HepG2 (cell line): ENCODE measurements around the gene CCDC33. TPM values are rescaled to one million over a fixed set of nuclear protein-coding genes. Genes with fewer than 3 reads are reported as not detected.
A peak's percentile ranks its signal among the peaks of the same experiment; 100 is the strongest.

Source experiments
- ASH2L ChIP-seq: fragments of 300-600, 200-600 bp; sonication (generic); IDR thresholded peaks from 2 replicates; pipeline ENCODE4 v1.7.0; 2017; ENCODE audit warnings: low read depth, mild to moderate bottlenecking, moderate library complexity, mixed read lengths, low read length; ENCODE audit not compliant: insufficient read length
- MEF2D ChIP-seq: sonication (generic); formaldehyde crosslinking; IDR thresholded peaks from 2 replicates; pipeline ENCODE4 v1.5.1; 2020; ENCODE audit warnings: mild to moderate bottlenecking, missing genetic modification reagents
- POLR2AphosphoS5 ChIP-seq: IDR thresholded peaks from 2 replicates; pipeline ENCODE4 v1.6.1; 2012; ENCODE audit warnings: low read depth, low read length
- TBX2 ChIP-seq: sonication (generic); formaldehyde crosslinking; IDR thresholded peaks from 2 replicates; pipeline ENCODE4 v1.5.0; 2020; ENCODE audit warnings: missing genetic modification reagents, mild to moderate bottlenecking, borderline replicate concordance
- XBP1 ChIP-seq: sonication (generic); formaldehyde crosslinking; IDR thresholded peaks from 2 replicates; pipeline ENCODE4 v1.5.0; 2020; ENCODE audit warnings: missing genetic modification reagents
- YEATS4 ChIP-seq: sonication (generic); formaldehyde crosslinking; IDR thresholded peaks from 2 replicates; pipeline ENCODE4 v1.4.0; 2020; ENCODE audit warnings: missing genetic modification reagents, borderline replicate concordance
- ZC3H13 ChIP-seq: sonication (generic); formaldehyde crosslinking; IDR thresholded peaks from 2 replicates; pipeline ENCODE4 v1.8.1; 2023; ENCODE audit warnings: mild to moderate bottlenecking, missing genetic modification reagents, moderate library complexity
- ZFP37 ChIP-seq: sonication (generic); formaldehyde crosslinking; IDR thresholded peaks from 2 replicates; pipeline ENCODE4 v1.4.0; 2020; ENCODE audit warnings: missing genetic modification reagents, borderline replicate concordance
- ZNF10 ChIP-seq: sonication (generic); formaldehyde crosslinking; IDR thresholded peaks from 2 replicates; pipeline ENCODE4 v1.4.0; 2020; ENCODE audit warnings: mild to moderate bottlenecking, low read depth, missing genetic modification reagents, borderline replicate concordance
- ZNF205 ChIP-seq: IDR thresholded peaks from 2 replicates; pipeline ENCODE4 v1.6.1; 2018; ENCODE audit warnings: missing biosample characterization, missing genetic modification reagents
- ZNF3 ChIP-seq: IDR thresholded peaks from 2 replicates; pipeline ENCODE4 v1.7.0; 2017; ENCODE audit warnings: inconsistent platforms
- ZNF549 ChIP-seq: sonication (generic); formaldehyde crosslinking; IDR thresholded peaks from 2 replicates; pipeline ENCODE4 v1.5.0; 2020; ENCODE audit warnings: missing genetic modification reagents
- ZNF746 ChIP-seq: sonication (generic); formaldehyde crosslinking; IDR thresholded peaks from 2 replicates; pipeline ENCODE4 v1.8.0; 2022; ENCODE audit warnings: mild to moderate bottlenecking, missing genetic modification reagents
- polyA plus RNA-seq, 8 experiments: library from polyadenylated mRNA; depleted of rRNA in 3 of 8; stranded (reverse) in 7 of 8; unstranded in 1 of 8; fragments of >200 nt; fragmentation: Illumina TruSeq in 4 of 8; extraction: Trizol in 4 of 8; gene quantifications; 2 replicates each; pipeline versions ENCODE4 v1.2.1 to v1.2.3, GENCODE V29; 2011 to 2016; ENCODE audit warnings: low read depth in 4 of 8, missing spikeins in 1 of 8, mixed read lengths in 1 of 8; ENCODE audit not compliant: insufficient read depth in 1 of 8
- total RNA-seq, 5 experiments: library from RNA; depleted of rRNA; stranded (reverse); fragments of >200 nt; fragmentation: Illumina TruSeq; extraction: Trizol; gene quantifications; 2 replicates each; pipeline ENCODE4 v1.2.3, GENCODE V29; 2016; ENCODE audit warnings: low read depth in 1 of 5
- TF ChIP-seq, protein P1 (sequence below): sonication (generic); formaldehyde crosslinking; IDR thresholded peaks from 2 replicates; pipeline ENCODE4 v1.9.0; 2021; ENCODE audit warnings: mild to moderate bottlenecking, missing genetic modification reagents
- TF ChIP-seq, protein P2 (sequence below): sonication (generic); formaldehyde crosslinking; IDR thresholded peaks from 2 replicates; pipeline ENCODE4 v1.4.0; 2020; ENCODE audit warnings: missing genetic modification reagents
- TF ChIP-seq, protein P3 (sequence below), 2 experiments: fragments of 450-650 bp in 1 of 2; sonication (generic) in 1 of 2; formaldehyde crosslinking; IDR thresholded peaks; 2 replicates each; pipeline versions ENCODE4 v1.5.0 to v1.8.0; 2020 to 2022; ENCODE audit warnings: mild to moderate bottlenecking in 1 of 2, missing genetic modification reagents in 1 of 2
- TF ChIP-seq, protein P4 (sequence below): sonication (generic); formaldehyde crosslinking; IDR thresholded peaks from 2 replicates; pipeline ENCODE4 v1.5.1; 2020; ENCODE audit warnings: missing genetic modification reagents, mild to moderate bottlenecking, borderline replicate concordance

CCDC33 gene
- total and polyA plus RNA-seq, 2 of the 13 experiments (the other 11 are each of a cell fraction or from before 2014, with no cell fraction given), result 0.30 TPM; not detected in 1

DNA sequence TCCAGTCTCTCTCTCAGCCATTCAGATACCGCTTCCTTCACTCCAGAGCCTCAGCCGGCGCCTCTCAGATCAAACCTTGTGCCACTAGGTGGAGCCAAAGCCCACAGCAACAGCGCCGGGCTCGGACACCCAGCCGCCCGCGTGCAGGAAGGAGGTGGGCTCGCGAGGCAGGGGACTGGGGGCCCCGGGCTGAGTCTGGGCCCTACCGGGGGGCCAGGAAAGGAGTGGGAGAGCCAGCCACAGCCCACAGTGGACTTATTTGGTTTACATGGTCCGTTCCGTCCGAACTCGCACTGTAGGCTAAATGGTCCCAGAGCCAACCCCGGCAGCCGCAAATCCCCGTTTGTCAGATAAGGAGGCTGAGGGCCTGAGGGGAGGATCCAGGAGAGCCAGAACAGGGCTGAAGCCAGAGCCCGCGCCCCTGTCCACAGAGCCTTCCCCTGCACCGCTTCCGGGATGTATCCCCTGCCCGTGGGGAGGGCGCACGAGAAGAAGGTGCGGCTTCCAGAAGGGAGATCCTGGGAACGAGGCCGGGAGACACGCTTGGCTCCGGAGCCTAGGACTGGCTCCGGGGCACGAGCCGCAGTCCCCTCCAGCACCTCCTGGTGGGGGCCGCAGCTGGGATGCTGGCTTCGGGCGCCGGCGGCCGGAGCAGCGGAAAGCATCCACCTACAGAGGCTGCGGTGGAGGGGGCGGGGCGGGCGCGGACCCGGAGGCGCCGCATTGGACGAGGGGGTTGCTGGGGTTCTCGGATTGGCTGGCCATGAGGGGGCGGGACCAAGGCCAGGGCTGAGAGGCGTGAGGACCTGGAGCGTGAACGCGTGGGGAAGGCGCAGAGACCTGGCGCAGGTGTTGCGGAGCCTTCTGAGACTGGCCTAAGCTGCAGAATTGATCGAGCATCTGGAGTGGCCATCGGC, 137.9 kb downstream of the CCDC33 start (continued):
- TF ChIP-seq ZNF10 (CRISPR knock-in tag) (no peak), ZFP37 (CRISPR knock-in tag) (no peak), POLR2AphosphoS5 (0 out of 2 replicates have a peak, but pooled peaks have one; percentile 27), ASH2L (no peak), MEF2D (CRISPR knock-in tag) (no peak), YEATS4 (no peak), ZNF205 (CRISPR knock-in tag) (no peak; the same call in 1 of the 2 replicates), ZNF746 (CRISPR knock-in tag) (peak; percentile 48; the same call in 1 of the 2 replicates), ZNF3 (CRISPR knock-in tag) (no peak), TBX2 (CRISPR knock-in tag) (peak; percentile 22), XBP1 (no peak), ZC3H13 (CRISPR knock-in tag) (peak; percentile 39), ZNF549 (CRISPR knock-in tag) (no peak)
- TF ChIP-seq, protein P1, sequence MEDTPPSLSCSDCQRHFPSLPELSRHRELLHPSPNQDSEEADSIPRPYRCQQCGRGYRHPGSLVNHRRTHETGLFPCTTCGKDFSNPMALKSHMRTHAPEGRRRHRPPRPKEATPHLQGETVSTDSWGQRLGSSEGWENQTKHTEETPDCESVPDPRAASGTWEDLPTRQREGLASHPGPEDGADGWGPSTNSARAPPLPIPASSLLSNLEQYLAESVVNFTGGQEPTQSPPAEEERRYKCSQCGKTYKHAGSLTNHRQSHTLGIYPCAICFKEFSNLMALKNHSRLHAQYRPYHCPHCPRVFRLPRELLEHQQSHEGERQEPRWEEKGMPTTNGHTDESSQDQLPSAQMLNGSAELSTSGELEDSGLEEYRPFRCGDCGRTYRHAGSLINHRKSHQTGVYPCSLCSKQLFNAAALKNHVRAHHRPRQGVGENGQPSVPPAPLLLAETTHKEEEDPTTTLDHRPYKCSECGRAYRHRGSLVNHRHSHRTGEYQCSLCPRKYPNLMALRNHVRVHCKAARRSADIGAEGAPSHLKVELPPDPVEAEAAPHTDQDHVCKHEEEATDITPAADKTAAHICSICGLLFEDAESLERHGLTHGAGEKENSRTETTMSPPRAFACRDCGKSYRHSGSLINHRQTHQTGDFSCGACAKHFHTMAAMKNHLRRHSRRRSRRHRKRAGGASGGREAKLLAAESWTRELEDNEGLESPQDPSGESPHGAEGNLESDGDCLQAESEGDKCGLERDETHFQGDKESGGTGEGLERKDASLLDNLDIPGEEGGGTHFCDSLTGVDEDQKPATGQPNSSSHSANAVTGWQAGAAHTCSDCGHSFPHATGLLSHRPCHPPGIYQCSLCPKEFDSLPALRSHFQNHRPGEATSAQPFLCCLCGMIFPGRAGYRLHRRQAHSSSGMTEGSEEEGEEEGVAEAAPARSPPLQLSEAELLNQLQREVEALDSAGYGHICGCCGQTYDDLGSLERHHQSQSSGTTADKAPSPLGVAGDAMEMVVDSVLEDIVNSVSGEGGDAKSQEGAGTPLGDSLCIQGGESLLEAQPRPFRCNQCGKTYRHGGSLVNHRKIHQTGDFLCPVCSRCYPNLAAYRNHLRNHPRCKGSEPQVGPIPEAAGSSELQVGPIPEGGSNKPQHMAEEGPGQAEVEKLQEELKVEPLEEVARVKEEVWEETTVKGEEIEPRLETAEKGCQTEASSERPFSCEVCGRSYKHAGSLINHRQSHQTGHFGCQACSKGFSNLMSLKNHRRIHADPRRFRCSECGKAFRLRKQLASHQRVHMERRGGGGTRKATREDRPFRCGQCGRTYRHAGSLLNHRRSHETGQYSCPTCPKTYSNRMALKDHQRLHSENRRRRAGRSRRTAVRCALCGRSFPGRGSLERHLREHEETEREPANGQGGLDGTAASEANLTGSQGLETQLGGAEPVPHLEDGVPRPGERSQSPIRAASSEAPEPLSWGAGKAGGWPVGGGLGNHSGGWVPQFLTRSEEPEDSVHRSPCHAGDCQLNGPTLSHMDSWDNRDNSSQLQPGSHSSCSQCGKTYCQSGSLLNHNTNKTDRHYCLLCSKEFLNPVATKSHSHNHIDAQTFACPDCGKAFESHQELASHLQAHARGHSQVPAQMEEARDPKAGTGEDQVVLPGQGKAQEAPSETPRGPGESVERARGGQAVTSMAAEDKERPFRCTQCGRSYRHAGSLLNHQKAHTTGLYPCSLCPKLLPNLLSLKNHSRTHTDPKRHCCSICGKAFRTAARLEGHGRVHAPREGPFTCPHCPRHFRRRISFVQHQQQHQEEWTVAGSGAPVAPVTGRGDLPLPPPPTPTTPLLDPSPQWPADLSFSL (CRISPR knock-in tag), result no peak
- TF ChIP-seq, protein P2, sequence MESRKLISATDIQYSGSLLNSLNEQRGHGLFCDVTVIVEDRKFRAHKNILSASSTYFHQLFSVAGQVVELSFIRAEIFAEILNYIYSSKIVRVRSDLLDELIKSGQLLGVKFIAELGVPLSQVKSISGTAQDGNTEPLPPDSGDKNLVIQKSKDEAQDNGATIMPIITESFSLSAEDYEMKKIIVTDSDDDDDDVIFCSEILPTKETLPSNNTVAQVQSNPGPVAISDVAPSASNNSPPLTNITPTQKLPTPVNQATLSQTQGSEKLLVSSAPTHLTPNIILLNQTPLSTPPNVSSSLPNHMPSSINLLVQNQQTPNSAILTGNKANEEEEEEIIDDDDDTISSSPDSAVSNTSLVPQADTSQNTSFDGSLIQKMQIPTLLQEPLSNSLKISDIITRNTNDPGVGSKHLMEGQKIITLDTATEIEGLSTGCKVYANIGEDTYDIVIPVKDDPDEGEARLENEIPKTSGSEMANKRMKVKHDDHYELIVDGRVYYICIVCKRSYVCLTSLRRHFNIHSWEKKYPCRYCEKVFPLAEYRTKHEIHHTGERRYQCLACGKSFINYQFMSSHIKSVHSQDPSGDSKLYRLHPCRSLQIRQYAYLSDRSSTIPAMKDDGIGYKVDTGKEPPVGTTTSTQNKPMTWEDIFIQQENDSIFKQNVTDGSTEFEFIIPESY (CRISPR knock-in tag), result peak; percentile 3; the same call in 1 of the 2 replicates
- TF ChIP-seq, protein P3, sequence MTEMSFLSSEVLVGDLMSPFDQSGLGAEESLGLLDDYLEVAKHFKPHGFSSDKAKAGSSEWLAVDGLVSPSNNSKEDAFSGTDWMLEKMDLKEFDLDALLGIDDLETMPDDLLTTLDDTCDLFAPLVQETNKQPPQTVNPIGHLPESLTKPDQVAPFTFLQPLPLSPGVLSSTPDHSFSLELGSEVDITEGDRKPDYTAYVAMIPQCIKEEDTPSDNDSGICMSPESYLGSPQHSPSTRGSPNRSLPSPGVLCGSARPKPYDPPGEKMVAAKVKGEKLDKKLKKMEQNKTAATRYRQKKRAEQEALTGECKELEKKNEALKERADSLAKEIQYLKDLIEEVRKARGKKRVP (CRISPR knock-in tag; IDR thresholded peaks at IDR 0.05), result 0 out of 4 replicates have a peak, but pooled peaks of 1 of the 2 experiments have one; percentile 15
- TF ChIP-seq, protein P4, sequence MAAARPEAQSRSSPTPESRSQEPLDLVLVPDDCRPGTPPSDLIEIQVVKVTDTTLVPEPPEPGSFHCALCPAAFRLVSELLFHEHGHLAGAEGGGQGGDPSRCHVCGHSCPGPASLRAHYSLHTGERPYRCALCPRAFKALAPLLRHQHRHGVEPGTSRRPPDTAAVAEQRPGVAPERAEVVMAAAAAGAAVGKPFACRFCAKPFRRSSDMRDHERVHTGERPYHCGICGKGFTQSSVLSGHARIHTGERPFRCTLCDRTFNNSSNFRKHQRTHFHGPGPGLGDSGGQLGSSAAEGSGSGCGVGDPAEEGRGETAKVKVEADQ (CRISPR knock-in tag), result no peak
